HG03135 (cell line): Measurements from ENCODE around the gene SPOCK2.

Experiments used
- ATAC-seq: cut with Tn5 transposase; IDR thresholded peaks from one replicate; pipeline ENCODE4 v1.9.1; 2021; ENCODE audit warnings: mild to moderate bottlenecking, moderate library complexity; ENCODE audit not compliant: unreplicated experiment

The SPOCK2 gene

GRCh38 chr10:72090326-72090725 lies 2.0 kb upstream of the SPOCK2 start:
- no peak for ATAC-seq

GRCh38 chr10:72089618-72090017 lies 1.3 kb upstream of the SPOCK2 start:
- no peak for ATAC-seq

GRCh38 chr10:72088889-72089575 lies 681 bp upstream of the SPOCK2 start:
- no peak for ATAC-seq

- no peak for ATAC-seq
These were observed 871 bp downstream of the SPOCK2 start for GRCh38 chr10:72087392-72087968.

GRCh38 chr10:72086466-72087391 lies 1.6 kb downstream of the SPOCK2 start:
- no peak for ATAC-seq

- ATAC-seq, result no peak
These were observed 2.4 kb downstream of the SPOCK2 start for GRCh38 chr10:72085864-72086465.

GRCh38 chr10:72085166-72085565 lies 3.2 kb downstream of the SPOCK2 start:
- ATAC-seq, result no peak

GRCh38 chr10:72083790-72084459 lies 4.4 kb downstream of the SPOCK2 start:
- no peak for ATAC-seq

GRCh38 chr10:72082856-72083789 lies 5.2 kb downstream of the SPOCK2 start:
- no peak for ATAC-seq

- ATAC-seq, result no peak
These were observed 6.4 kb downstream of the SPOCK2 start for GRCh38 chr10:72081772-72082590.

GRCh38 chr10:72081210-72081609 lies 7.1 kb downstream of the SPOCK2 start:
- ATAC-seq, result no peak

GRCh38 chr10:72080042-72080975 lies 8.0 kb downstream of the SPOCK2 start:
- no peak for ATAC-seq

GRCh38 chr10:72079356-72079755 lies 9.0 kb downstream of the SPOCK2 start:
- ATAC-seq, result no peak

- no peak for ATAC-seq
These were observed 10.9 kb downstream of the SPOCK2 start for GRCh38 chr10:72077275-72077990.

- no peak for ATAC-seq
These were observed 11.6 kb downstream of the SPOCK2 start for GRCh38 chr10:72076756-72077155.

- no peak for ATAC-seq
These were observed 12.8 kb downstream of the SPOCK2 start for GRCh38 chr10:72075376-72076115.
